ENCODE measurements around the gene RBPJL. TPM values are rescaled to one million over a fixed set of nuclear protein-coding genes. Genes with fewer than 3 reads are reported as not detected.

The RBPJL gene
- total and polyA plus RNA-seq, 2 of the 8 experiments (the other 6 are each of a cell fraction or from before 2014, with no cell fraction given), result 0.67 to 1.3 TPM

- Histone ChIP-seq H3K4me3 (ENCODE audit: extremely low read depth in 1 of 4, insufficient read depth in 2 of 4, low read depth in 3 of 4, low read length in 4 of 4) (no peak overlapping the region), H2AFZ (ENCODE audit: low read length) (no peak overlapping the region), H3K79me2 (ENCODE audit: control insufficient read depth in 1 of 2, insufficient read depth in 2 of 2, low read length in 2 of 2) (no peaks in the 10 kb centered on the region), H3K14ac (ENCODE audit: insufficient read length) (no peak overlapping the region), H4K8ac (ENCODE audit: extremely low read depth, insufficient read depth, low read length) (no peak overlapping the region; the same call in 1 of the 2 replicates), H3K18ac (ENCODE audit: extremely low read depth, low read length) (no peak overlapping the region), H3K27me3 (replicated peaks in 1 of 4; ENCODE audit: control insufficient read depth in 3 of 4, extremely low read depth in 1 of 4, insufficient read depth in 3 of 4, low read length in 3 of 4) (no peaks in the 10 kb centered on the region), H2BK20ac (ENCODE audit: low read length) (no peak overlapping the region), H2BK12ac (ENCODE audit: low read depth, low read length) (peak overlapping the region; percentile 75; the same call in 1 of the 2 replicates), H3K79me1 (ENCODE audit: low read depth, low read length) (no peaks in the 10 kb centered on the region), H2BK5ac (ENCODE audit: low read depth, low read length) (no peak overlapping the region), H2BK120ac (replicated peaks; ENCODE audit: low read depth, low read length) (no peak overlapping the region), H3K4me2 (ENCODE audit: insufficient read depth in 1 of 2, low read depth in 2 of 2, low read length in 2 of 2) (no peak overlapping the region), H2BK15ac (ENCODE audit: low read length) (no peak overlapping the region), H3K36me3 (ENCODE audit: control insufficient read depth in 2 of 4, insufficient read depth in 4 of 4, low read length in 3 of 4) (no peaks in the 10 kb centered on the region), H3K27ac (ENCODE audit: low read depth, low read length) (no peak overlapping the region), H3K4me1 (replicated peaks in 1 of 4; ENCODE audit: control insufficient read depth in 3 of 4, insufficient read depth in 4 of 4, low read length in 3 of 4) (no peaks in the 10 kb centered on the region), H2AK5ac (ENCODE audit: low read depth, low read length) (no peak overlapping the region), H4K5ac (ENCODE audit: insufficient read length, low read depth, low read length) (no peak overlapping the region), H4K20me1 (replicated peaks in 1 of 2; ENCODE audit: control insufficient read depth in 1 of 2, insufficient read depth in 2 of 2, low read length in 2 of 2) (no peaks in the 10 kb centered on the region), H3K4ac (replicated peaks; ENCODE audit: insufficient read length, low read depth, low read length) (no peak overlapping the region), H3K9ac (replicated peaks in 1 of 4; ENCODE audit: extremely low read depth in 1 of 4, low read depth in 3 of 4, low read length in 3 of 4) (no peak overlapping the region), H3K23ac (ENCODE audit: insufficient read length) (no peak overlapping the region), H4K91ac (replicated peaks; ENCODE audit: insufficient read length, low read length) (no peak overlapping the region), H3K56ac (replicated peaks; ENCODE audit: insufficient read length, low read depth, low read length) (no peak overlapping the region), H3K9me3 (ENCODE audit: insufficient read depth in 2 of 2, low read depth in 1 of 2, low read length in 1 of 2) (no peaks in the 10 kb centered on the region), H3K23me2 (ENCODE audit: low read depth, low read length) (no peaks in the 10 kb centered on the region)
- 87% methylated on average over 7 of the region's 7 CpGs; no CpG with 5 or more reads in 1 of the 2 experiments for WGBS, 2 experiments (ENCODE audit: extremely low coverage in 1 of 2, insufficient coverage in 1 of 2, insufficient read length in 1 of 2, insufficient replicate concordance in 2 of 2, low coverage in 1 of 2, low lambda C conversion rate in 2 of 2, missing lambda C conversion rate in 1 of 2)
- ChIA-PET CTCF (ENCODE audit: partially characterized antibody) (interaction anchor here (0.6 to 13.3 kb wide), 45 partner anchors 9 to 651 kb away, joined by 3 to 156 read pairs (median 6); partner anchors contain the start of genes MATN4, SDC4, SYS1 and TP53TG5), POLR2A (ENCODE audit: partially characterized antibody) (interaction anchor here (1.4 to 1.9 kb wide), 4 partner anchors 18 to 119 kb away, joined by 3 to 9 read pairs (median 3); partner anchors contain the start of genes SDC4 and SYS1)
- FAIRE-seq (no peak), DNase-seq (ENCODE audit: low read depth in 1 of 2, low spot score in 2 of 2) (no peak)
Observed at GRCh38 chr20:45318386-45318939, 11.8 kb downstream of the RBPJL start.
